K562 (cell line): ENCODE results near the gene NPB. TPM values are rescaled to one million over a fixed set of nuclear protein-coding genes. Genes with fewer than 3 reads are reported as not detected.

ENCODE experiments used
- BMI1 ChIP-seq: fragments of 150-350 bp; IDR thresholded peaks from 2 replicates; pipeline ENCODE4 v1.6.1; 2014; ENCODE audit warnings: low read length
- ESRRB ChIP-seq: fragments of 250-450 bp; sonication (Bioruptor Pico); IDR thresholded peaks from 2 replicates; pipeline ENCODE4 v1.5.0; 2020; ENCODE audit warnings: mild to moderate bottlenecking, moderate library complexity, borderline replicate concordance
- HSF4 ChIP-seq: fragments of 250-450 bp; sonication (Bioruptor Pico); IDR thresholded peaks from 2 replicates; pipeline ENCODE4 v2.1.2; 2022; ENCODE audit warnings: mild to moderate bottlenecking, moderate library complexity, borderline replicate concordance
- POLR2A ChIP-seq: fragments of 450-650 bp; conservative IDR thresholded peaks from 2 replicates; pipeline ENCODE4 v1.6.1; 2016
- PYGO2 ChIP-seq: fragments of 450-650 bp; IDR thresholded peaks from 2 replicates; pipeline ENCODE4 v1.6.1; 2016; ENCODE audit warnings: mild to moderate bottlenecking, missing genetic modification characterization, moderate library complexity, missing compliant biosample characterization
- SRF ChIP-seq, 2 experiments: fragments of 250-450, 450-650 bp in 1 of 2; sonication (Bioruptor Pico) in 1 of 2; sonication (generic) in 1 of 2; formaldehyde crosslinking; IDR thresholded peaks; 2 replicates each; pipeline versions ENCODE4 v1.5.0 to v1.5.1; 2020 to 2022; ENCODE audit warnings: mild to moderate bottlenecking in 1 of 2, missing genetic modification reagents in 1 of 2
- ZKSCAN3 ChIP-seq: fragments of 250-450 bp; sonication (Bioruptor Pico); IDR thresholded peaks from 2 replicates; pipeline ENCODE4 v1.4.0; 2020
- ZKSCAN8 ChIP-seq: fragments of 200-800 bp; sonication (Bioruptor generic); IDR thresholded peaks from 2 replicates; pipeline ENCODE4 v1.6.1; 2016; ENCODE audit warnings: missing genetic modification characterization, missing compliant biosample characterization
- ZNF347 ChIP-seq: fragments of 450-650 bp; formaldehyde crosslinking; IDR thresholded peaks from 2 replicates; pipeline ENCODE4 v1.4.0; 2020; ENCODE audit warnings: low read depth, mild to moderate bottlenecking, moderate library complexity
- polyA plus RNA-seq, 8 experiments: library from polyadenylated mRNA; depleted of rRNA in 4 of 8; stranded (reverse) in 5 of 8; unstranded in 3 of 8; fragments of >200 nt; fragmentation: Nextera tagmentation in 2 of 8; fragmentation: Illumina TruSeq in 1 of 8; extraction: Ambion mirVana in 2 of 8; extraction: Trizol in 1 of 8; gene quantifications; 2 replicates each; pipeline versions ENCODE4 v1.2.1 to v1.2.3, GENCODE V29; 2011 to 2014; ENCODE audit warnings: inconsistent platforms in 1 of 8, missing spikeins in 1 of 8
- total RNA-seq, 7 experiments: library from RNA; depleted of rRNA in 6 of 7; stranded (reverse); fragments of >200 nt in 6 of 7; fragmentation: Illumina TruSeq in 2 of 7; extraction: Trizol in 2 of 7; gene quantifications; 2 replicates each; pipeline versions ENCODE4 v1.2.1 to v1.2.3, GENCODE V29; 2011 to 2021; ENCODE audit warnings: low replicate concordance in 1 of 7
- TF ChIP-seq, protein P1 (sequence below), 2 experiments: fragments of 450-650 bp in 1 of 2; sonication (generic) in 1 of 2; formaldehyde crosslinking in 1 of 2; IDR thresholded peaks; 2 replicates each; pipeline versions ENCODE4 v1.7.1 to v1.9.0; 2016 to 2022; ENCODE audit warnings: inconsistent platforms in 1 of 2, mild to moderate bottlenecking in 1 of 2, missing genetic modification reagents in 1 of 2
- TF ChIP-seq, protein P2 (sequence below): sonication (generic); formaldehyde crosslinking; IDR thresholded peaks from 2 replicates; pipeline ENCODE4 v1.8.1; 2023; ENCODE audit warnings: mild to moderate bottlenecking, missing genetic modification reagents
- TF ChIP-seq, protein P3 (sequence below): fragments of 450-650 bp; IDR thresholded peaks from 2 replicates; pipeline ENCODE4 v1.6.1; 2018; ENCODE audit not compliant: partially characterized antibody

Gene NPB
- total and polyA plus RNA-seq, 9 of the 15 experiments (the other 6 are each of a cell fraction or from before 2014, with no cell fraction given): 0.03 to 0.61 (median 0.14) TPM; not detected in 2

DNA sequence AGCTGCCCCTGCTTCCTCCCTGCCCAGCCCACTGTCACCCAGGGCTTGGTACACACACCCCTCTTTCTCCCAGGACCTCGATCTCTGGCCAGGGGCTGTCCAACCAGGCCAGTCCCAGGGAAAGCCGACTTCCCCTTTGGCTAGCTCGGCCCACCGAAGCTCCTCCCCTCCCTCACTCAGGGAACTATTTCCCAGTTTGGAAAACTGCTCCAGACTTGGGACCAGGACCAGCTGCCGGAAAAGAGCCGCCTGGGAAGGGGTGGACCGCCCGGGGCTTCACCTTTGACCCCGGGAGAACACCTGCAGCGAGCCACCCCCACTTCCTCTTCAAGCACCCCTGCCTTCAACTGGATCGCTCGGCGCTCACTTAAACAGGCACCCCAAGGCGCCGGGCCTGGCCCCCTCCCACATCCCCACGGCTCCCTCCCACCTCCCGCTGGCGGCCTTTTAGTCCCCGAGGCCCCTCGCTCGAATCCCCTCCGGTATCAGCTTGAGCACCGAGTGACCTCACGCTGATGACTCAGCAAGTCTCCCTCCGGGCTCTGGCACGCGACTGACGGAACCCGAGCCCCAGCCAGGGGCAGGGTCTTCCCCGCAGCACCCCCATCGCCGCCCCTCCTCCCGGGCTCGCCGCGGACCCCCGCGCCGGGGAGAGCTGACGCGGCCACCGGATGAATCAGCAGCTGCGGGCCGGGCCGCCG, 24.6 kb downstream of the NPB start (continued):
- TF ChIP-seq, protein P1, sequence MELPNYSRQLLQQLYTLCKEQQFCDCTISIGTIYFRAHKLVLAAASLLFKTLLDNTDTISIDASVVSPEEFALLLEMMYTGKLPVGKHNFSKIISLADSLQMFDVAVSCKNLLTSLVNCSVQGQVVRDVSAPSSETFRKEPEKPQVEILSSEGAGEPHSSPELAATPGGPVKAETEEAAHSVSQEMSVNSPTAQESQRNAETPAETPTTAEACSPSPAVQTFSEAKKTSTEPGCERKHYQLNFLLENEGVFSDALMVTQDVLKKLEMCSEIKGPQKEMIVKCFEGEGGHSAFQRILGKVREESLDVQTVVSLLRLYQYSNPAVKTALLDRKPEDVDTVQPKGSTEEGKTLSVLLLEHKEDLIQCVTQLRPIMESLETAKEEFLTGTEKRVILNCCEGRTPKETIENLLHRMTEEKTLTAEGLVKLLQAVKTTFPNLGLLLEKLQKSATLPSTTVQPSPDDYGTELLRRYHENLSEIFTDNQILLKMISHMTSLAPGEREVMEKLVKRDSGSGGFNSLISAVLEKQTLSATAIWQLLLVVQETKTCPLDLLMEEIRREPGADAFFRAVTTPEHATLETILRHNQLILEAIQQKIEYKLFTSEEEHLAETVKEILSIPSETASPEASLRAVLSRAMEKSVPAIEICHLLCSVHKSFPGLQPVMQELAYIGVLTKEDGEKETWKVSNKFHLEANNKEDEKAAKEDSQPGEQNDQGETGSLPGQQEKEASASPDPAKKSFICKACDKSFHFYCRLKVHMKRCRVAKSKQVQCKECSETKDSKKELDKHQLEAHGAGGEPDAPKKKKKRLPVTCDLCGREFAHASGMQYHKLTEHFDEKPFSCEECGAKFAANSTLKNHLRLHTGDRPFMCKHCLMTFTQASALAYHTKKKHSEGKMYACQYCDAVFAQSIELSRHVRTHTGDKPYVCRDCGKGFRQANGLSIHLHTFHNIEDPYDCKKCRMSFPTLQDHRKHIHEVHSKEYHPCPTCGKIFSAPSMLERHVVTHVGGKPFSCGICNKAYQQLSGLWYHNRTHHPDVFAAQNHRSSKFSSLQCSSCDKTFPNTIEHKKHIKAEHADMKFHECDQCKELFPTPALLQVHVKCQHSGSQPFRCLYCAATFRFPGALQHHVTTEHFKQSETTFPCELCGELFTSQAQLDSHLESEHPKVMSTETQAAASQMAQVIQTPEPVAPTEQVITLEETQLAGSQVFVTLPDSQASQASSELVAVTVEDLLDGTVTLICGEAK (IDR thresholded peaks at IDR 0.05): no peak
- TF ChIP-seq, protein P1 (CRISPR knock-in tag; IDR thresholded peaks at IDR 0.05): no peak
- TF ChIP-seq ESRRB (CRISPR knock-in tag) (no peak), SRF (CRISPR knock-in tag; IDR thresholded peaks at IDR 0.05) (no peak), ZNF347 (CRISPR knock-in tag) (no peak), ZKSCAN8 (CRISPR knock-in tag) (no peak), BMI1 (no peak), ZKSCAN3 (CRISPR knock-in tag) (no peak), PYGO2 (tag) (no peak), HSF4 (CRISPR knock-in tag) (no peak), POLR2A (peak; percentile 51; the same call in 1 of the 2 replicates)
- TF ChIP-seq, protein P2, sequence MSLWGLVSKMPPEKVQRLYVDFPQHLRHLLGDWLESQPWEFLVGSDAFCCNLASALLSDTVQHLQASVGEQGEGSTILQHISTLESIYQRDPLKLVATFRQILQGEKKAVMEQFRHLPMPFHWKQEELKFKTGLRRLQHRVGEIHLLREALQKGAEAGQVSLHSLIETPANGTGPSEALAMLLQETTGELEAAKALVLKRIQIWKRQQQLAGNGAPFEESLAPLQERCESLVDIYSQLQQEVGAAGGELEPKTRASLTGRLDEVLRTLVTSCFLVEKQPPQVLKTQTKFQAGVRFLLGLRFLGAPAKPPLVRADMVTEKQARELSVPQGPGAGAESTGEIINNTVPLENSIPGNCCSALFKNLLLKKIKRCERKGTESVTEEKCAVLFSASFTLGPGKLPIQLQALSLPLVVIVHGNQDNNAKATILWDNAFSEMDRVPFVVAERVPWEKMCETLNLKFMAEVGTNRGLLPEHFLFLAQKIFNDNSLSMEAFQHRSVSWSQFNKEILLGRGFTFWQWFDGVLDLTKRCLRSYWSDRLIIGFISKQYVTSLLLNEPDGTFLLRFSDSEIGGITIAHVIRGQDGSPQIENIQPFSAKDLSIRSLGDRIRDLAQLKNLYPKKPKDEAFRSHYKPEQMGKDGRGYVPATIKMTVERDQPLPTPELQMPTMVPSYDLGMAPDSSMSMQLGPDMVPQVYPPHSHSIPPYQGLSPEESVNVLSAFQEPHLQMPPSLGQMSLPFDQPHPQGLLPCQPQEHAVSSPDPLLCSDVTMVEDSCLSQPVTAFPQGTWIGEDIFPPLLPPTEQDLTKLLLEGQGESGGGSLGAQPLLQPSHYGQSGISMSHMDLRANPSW (CRISPR knock-in tag): no peak
- TF ChIP-seq, protein P3, sequence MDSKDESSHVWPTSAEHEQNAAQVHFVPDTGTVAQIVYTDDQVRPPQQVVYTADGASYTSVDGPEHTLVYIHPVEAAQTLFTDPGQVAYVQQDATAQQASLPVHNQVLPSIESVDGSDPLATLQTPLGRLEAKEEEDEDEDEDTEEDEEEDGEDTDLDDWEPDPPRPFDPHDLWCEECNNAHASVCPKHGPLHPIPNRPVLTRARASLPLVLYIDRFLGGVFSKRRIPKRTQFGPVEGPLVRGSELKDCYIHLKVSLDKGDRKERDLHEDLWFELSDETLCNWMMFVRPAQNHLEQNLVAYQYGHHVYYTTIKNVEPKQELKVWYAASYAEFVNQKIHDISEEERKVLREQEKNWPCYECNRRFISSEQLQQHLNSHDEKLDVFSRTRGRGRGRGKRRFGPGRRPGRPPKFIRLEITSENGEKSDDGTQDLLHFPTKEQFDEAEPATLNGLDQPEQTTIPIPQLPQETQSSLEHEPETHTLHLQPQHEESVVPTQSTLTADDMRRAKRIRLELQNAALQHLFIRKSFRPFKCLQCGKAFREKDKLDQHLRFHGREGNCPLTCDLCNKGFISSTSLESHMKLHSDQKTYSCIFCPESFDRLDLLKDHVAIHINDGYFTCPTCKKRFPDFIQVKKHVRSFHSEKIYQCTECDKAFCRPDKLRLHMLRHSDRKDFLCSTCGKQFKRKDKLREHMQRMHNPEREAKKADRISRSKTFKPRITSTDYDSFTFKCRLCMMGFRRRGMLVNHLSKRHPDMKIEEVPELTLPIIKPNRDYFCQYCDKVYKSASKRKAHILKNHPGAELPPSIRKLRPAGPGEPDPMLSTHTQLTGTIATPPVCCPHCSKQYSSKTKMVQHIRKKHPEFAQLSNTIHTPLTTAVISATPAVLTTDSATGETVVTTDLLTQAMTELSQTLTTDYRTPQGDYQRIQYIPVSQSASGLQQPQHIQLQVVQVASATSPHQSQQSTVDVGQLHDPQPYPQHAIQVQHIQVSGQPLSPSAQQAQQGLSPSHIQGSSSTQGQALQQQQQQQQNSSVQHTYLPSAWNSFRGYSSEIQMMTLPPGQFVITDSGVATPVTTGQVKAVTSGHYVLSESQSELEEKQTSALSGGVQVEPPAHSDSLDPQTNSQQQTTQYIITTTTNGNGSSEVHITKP: peak; percentile 35
